DOHH2 (cell line): ENCODE data around the gene IFITM1.

Source experiments
- H3F3A ChIP-seq: fragments of 200-600 bp; sonication (generic), shearing (Covaris generic); 2 replicates; pipeline ENCODE4 v1.6.0; 2016; ENCODE audit warnings: antibody characterized with exemption, mild to moderate bottlenecking; ENCODE audit not compliant: control insufficient read depth, insufficient read depth
- H3K27ac ChIP-seq: fragments of 200-600 bp; sonication (generic); 2 replicates; pipeline ENCODE4 v1.5.1; 2014; ENCODE audit warnings: low read depth, mild to moderate bottlenecking, low read length, moderate library complexity
- H3K27me3 ChIP-seq: fragments of 200-600 bp; sonication (generic); 2 replicates; pipeline ENCODE4 v1.6.1; 2014; ENCODE audit warnings: mild to moderate bottlenecking, low read length, mixed read lengths; ENCODE audit not compliant: control insufficient read depth
- H3K36me3 ChIP-seq: fragments of 200-600 bp; sonication (generic); 2 replicates; pipeline ENCODE4 v1.6.1; 2014; ENCODE audit warnings: mild to moderate bottlenecking, low read length, moderate library complexity, mixed read lengths; ENCODE audit not compliant: control insufficient read depth
- H3K4me1 ChIP-seq: fragments of 200-600 bp; sonication (generic); 2 replicates; pipeline ENCODE4 v1.6.1; 2014; ENCODE audit warnings: mild to moderate bottlenecking, low read length, mixed read lengths; ENCODE audit not compliant: control insufficient read depth
- H3K4me2 ChIP-seq: fragments of 200-600 bp; sonication (generic); 2 replicates; pipeline ENCODE4 v1.6.0; 2014; ENCODE audit warnings: mild to moderate bottlenecking, low read length, moderate library complexity
- H3K4me3 ChIP-seq: fragments of 200-600 bp; sonication (generic); 2 replicates; pipeline ENCODE4 v1.5.1; 2014; ENCODE audit warnings: mild to moderate bottlenecking, low read length, mixed read lengths
- H3K79me2 ChIP-seq: fragments of 200-600 bp; sonication (generic); 2 replicates; pipeline ENCODE4 v1.6.1; 2014; ENCODE audit warnings: mild to moderate bottlenecking, low read length, mixed read lengths; ENCODE audit not compliant: control insufficient read depth
- H3K9me2 ChIP-seq: fragments of 200-600 bp; sonication (generic); replicated peaks from 2 replicates; pipeline ENCODE4 v1.6.1; 2014; ENCODE audit warnings: mild to moderate bottlenecking, low read length, mixed read lengths; ENCODE audit not compliant: control insufficient read depth
- H3K9me3 ChIP-seq: fragments of 200-600 bp; sonication (generic); 2 replicates; pipeline ENCODE4 v1.6.1; 2014; ENCODE audit warnings: antibody characterized with exemption, low read length, mixed read lengths; ENCODE audit not compliant: control insufficient read depth, insufficient read depth
- H4K20me1 ChIP-seq: fragments of 200-600 bp; sonication (generic); 2 replicates; pipeline ENCODE4 v1.6.0; 2014; ENCODE audit warnings: low read depth, mild to moderate bottlenecking, antibody characterized with exemption, low read length, moderate library complexity; ENCODE audit not compliant: control insufficient read depth, insufficient read depth
- EZH2phosphoT487 ChIP-seq: fragments of 200-600 bp; sonication (generic); IDR thresholded peaks from 2 replicates; pipeline ENCODE4 v1.6.1; 2017; ENCODE audit warnings: borderline replicate concordance, mild to moderate bottlenecking, antibody characterized with exemption, low read length, moderate library complexity, mixed read lengths
- TF ChIP-seq, protein P1 (sequence below): fragments of 200-600 bp; sonication (generic); IDR thresholded peaks from one replicate; pipeline ENCODE4 v1.5.1; 2014; ENCODE audit warnings: antibody characterized with exemption, mild to moderate bottlenecking, low read depth, low read length; ENCODE audit not compliant: poor library complexity, severe bottlenecking

The IFITM1 gene

DNA sequence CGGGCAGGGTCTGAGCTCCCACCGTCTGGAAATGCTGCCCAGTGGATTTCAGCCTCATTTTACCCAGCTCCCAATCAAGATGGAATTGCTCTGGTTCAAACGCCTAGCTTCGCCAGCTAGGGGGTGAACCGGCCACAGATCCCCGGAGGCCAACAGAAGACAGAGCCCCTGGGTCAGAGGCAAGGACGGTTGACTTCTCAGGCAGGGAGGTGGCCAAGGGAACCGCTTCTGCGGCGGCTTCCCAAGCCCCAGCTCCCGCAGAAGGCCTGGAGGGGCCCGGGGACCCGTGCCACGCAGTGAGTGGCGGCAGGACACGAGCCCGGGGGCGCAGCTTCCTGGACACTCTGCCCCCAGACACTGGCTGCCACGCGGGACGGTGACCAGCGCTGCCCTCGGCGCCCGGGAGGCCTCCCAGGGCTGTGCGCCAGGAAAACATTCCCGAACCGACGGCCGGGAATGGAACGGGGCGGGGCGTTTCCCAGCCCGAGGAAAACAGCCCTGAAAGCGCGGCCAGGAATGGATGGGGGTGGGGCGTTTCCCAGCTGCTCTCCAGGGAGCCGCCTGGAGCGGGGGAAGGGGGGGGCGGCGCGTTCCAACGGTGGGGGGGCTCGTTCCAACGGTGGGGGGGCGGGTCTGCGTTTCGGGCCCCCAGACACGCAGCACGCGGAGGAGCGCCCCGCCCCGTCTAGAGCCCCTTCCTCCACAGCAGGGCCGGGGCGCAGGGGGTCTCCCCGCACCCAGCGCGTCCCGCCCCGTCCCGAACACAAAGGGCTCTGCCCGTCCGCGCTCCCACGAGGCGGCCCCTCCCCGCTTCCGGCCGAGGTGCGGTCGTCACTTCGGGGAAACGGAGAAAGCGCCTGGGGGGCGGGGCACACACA lies 42.0 kb downstream of the IFITM1 start:
- H3F3A ChIP-seq = peaks cover 24% of the 10 kb centered on the region
- H3K4me1 ChIP-seq = peaks cover 22% of the 10 kb centered on the region
- no peaks in the 10 kb centered on the region for H4K20me1 ChIP-seq
- peaks cover 7% of the 10 kb centered on the region; the same call in 1 of the 2 replicates for H3K9me3 ChIP-seq
- H3K27me3 ChIP-seq = peaks cover 7% of the 10 kb centered on the region; the same call in 1 of the 2 replicates
- H3K27ac ChIP-seq = peak overlapping the region; percentile 75
- peak overlapping the region; percentile 78 for H3K4me3 ChIP-seq
- peak overlapping the region; percentile 94 for H3K4me2 ChIP-seq
- no peaks in the 10 kb centered on the region for H3K36me3 ChIP-seq
- no peaks in the 10 kb centered on the region for H3K79me2 ChIP-seq
- TF ChIP-seq EZH2phosphoT487 = no peak
- TF ChIP-seq, protein P1, sequence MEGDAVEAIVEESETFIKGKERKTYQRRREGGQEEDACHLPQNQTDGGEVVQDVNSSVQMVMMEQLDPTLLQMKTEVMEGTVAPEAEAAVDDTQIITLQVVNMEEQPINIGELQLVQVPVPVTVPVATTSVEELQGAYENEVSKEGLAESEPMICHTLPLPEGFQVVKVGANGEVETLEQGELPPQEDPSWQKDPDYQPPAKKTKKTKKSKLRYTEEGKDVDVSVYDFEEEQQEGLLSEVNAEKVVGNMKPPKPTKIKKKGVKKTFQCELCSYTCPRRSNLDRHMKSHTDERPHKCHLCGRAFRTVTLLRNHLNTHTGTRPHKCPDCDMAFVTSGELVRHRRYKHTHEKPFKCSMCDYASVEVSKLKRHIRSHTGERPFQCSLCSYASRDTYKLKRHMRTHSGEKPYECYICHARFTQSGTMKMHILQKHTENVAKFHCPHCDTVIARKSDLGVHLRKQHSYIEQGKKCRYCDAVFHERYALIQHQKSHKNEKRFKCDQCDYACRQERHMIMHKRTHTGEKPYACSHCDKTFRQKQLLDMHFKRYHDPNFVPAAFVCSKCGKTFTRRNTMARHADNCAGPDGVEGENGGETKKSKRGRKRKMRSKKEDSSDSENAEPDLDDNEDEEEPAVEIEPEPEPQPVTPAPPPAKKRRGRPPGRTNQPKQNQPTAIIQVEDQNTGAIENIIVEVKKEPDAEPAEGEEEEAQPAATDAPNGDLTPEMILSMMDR = no peak
- H3K9me2 ChIP-seq = no peaks in the 10 kb centered on the region

DNA sequence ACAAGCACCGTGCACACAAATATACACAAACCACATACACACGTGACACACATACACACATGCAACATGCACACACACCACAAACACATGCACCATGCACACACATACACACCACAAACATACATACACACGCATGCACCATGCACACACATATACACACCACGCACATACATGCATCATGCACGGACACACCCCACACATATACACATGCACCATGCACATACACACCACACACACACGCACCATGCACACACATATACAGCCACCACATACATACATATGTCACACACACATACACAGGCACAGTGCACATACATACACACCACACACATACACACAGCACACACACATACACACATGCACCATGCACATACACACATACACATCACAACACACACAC lies 42.8 kb downstream of the IFITM1 start:
- no peaks in the 10 kb centered on the region for H3K9me2 ChIP-seq
- no peaks in the 10 kb centered on the region for H3K36me3 ChIP-seq
- H3K4me2 ChIP-seq = no peak overlapping the region
- no peak overlapping the region for H3K27ac ChIP-seq
- peaks cover 7% of the 10 kb centered on the region; the same call in 1 of the 2 replicates for H3K9me3 ChIP-seq
- H3K79me2 ChIP-seq = no peaks in the 10 kb centered on the region
- H4K20me1 ChIP-seq = no peaks in the 10 kb centered on the region
- peaks cover 7% of the 10 kb centered on the region; the same call in 1 of the 2 replicates for H3K27me3 ChIP-seq
- H3F3A ChIP-seq = peaks cover 24% of the 10 kb centered on the region
- peaks cover 19% of the 10 kb centered on the region for H3K4me1 ChIP-seq
- H3K4me3 ChIP-seq = no peak overlapping the region
- no peak for TF ChIP-seq EZH2phosphoT487
- TF ChIP-seq, protein P1 = no peak

DNA sequence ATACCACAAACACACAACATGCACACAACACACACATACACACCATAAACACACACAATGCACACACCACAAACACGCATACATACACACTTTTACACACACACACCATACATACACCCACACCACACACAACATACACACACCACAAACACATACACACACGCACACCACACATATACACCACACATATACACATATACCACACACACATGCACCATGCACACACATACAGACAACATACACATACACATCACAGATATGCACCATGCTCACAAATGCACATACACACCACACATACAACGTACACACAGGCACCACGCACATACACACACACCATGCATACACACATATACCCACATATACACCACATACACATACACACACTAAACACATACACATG lies 43.7 kb downstream of the IFITM1 start:
- TF ChIP-seq, protein P1 = no peak
- Histone ChIP-seq H3K4me3 (no peak overlapping the region), H3K27me3 (peaks cover 7% of the 10 kb centered on the region; the same call in 1 of the 2 replicates), H3F3A (peaks cover 24% of the 10 kb centered on the region), H3K4me2 (no peak overlapping the region), H4K20me1 (no peaks in the 10 kb centered on the region), H3K4me1 (peaks cover 19% of the 10 kb centered on the region), H3K27ac (no peak overlapping the region), H3K79me2 (no peaks in the 10 kb centered on the region), H3K9me3 (peaks cover 7% of the 10 kb centered on the region; the same call in 1 of the 2 replicates), H3K36me3 (no peaks in the 10 kb centered on the region), H3K9me2 (no peaks in the 10 kb centered on the region)
